Trophoblast cell (in vitro differentiated cells and primary cell): ENCODE data around the gene GNB2. TPM values are rescaled to one million over a fixed set of nuclear protein-coding genes. Genes with fewer than 3 reads are reported as not detected.

Source experiments
- DNase-seq, 2 donors: peaks; one replicate each; pipeline ENCODE4 v3.0.0-alpha.2; 2016
- H2AFZ ChIP-seq: 2 replicates; pipeline ENCODE4 v1.6.1; 2013; ENCODE audit warnings: low read length, moderate library complexity, mild to moderate bottlenecking; ENCODE audit not compliant: insufficient read depth, poor library complexity
- H2AK5ac ChIP-seq: 2 replicates; pipeline ENCODE4 v1.6.1; 2013; ENCODE audit warnings: mild to moderate bottlenecking, low read length
- H2BK120ac ChIP-seq: 2 replicates; pipeline ENCODE4 v1.6.1; 2013; ENCODE audit warnings: low read length, mild to moderate bottlenecking, moderate library complexity; ENCODE audit not compliant: insufficient read depth, poor library complexity
- H2BK12ac ChIP-seq: 2 replicates; pipeline ENCODE4 v1.6.1; 2013; ENCODE audit warnings: mild to moderate bottlenecking, low read length, moderate library complexity
- H2BK5ac ChIP-seq: 2 replicates; pipeline ENCODE4 v1.6.1; 2013; ENCODE audit warnings: low read length, low read depth, moderate library complexity, mild to moderate bottlenecking; ENCODE audit not compliant: poor library complexity
- H3K14ac ChIP-seq: 2 replicates; pipeline ENCODE4 v1.6.1; 2013; ENCODE audit warnings: mild to moderate bottlenecking, low read length
- H3K18ac ChIP-seq: 2 replicates; pipeline ENCODE4 v1.6.1; 2013; ENCODE audit warnings: mild to moderate bottlenecking, low read length
- H3K23ac ChIP-seq: 2 replicates; pipeline ENCODE4 v1.6.1; 2013; ENCODE audit warnings: low read length
- H3K27ac ChIP-seq: 2 replicates; pipeline ENCODE4 v1.5.1; 2013; ENCODE audit warnings: low read depth, mild to moderate bottlenecking, inconsistent platforms, low read length, moderate library complexity
- H3K27me3 ChIP-seq: 2 replicates; pipeline ENCODE4 v1.6.1; 2013; ENCODE audit warnings: inconsistent platforms, mild to moderate bottlenecking, low read length, moderate library complexity; ENCODE audit not compliant: insufficient read depth
- H3K36me3 ChIP-seq, 2 experiments: 1 replicate in 1 of 2; 2 replicates in 1 of 2; pipeline ENCODE4 v1.6.1; 2013; ENCODE audit warnings: low read length in 2 of 2, mild to moderate bottlenecking in 2 of 2, moderate library complexity in 1 of 2; ENCODE audit not compliant: insufficient read depth in 2 of 2, control insufficient read depth in 1 of 2
- H3K4ac ChIP-seq: 2 replicates; pipeline ENCODE4 v1.6.1; 2013; ENCODE audit warnings: low read depth, mild to moderate bottlenecking, low read length, moderate library complexity
- H3K4me1 ChIP-seq, 2 experiments: 1 replicate in 1 of 2; 2 replicates in 1 of 2; pipeline ENCODE4 v1.6.1; 2013; ENCODE audit warnings: low read length in 2 of 2, mild to moderate bottlenecking in 2 of 2, moderate library complexity in 1 of 2; ENCODE audit not compliant: insufficient read depth in 2 of 2, control insufficient read depth in 1 of 2
- H3K4me2 ChIP-seq: 2 replicates; pipeline ENCODE4 v1.6.1; 2013; ENCODE audit warnings: inconsistent platforms, mild to moderate bottlenecking, low read length, moderate library complexity
- H3K4me3 ChIP-seq: 2 replicates; pipeline ENCODE4 v1.5.1; 2013; ENCODE audit warnings: mild to moderate bottlenecking, low read depth, low read length, inconsistent platforms
- H3K79me1 ChIP-seq: one replicate; pipeline ENCODE4 v1.6.1; 2013; ENCODE audit warnings: low read length
- H3K79me2 ChIP-seq: 2 replicates; pipeline ENCODE4 v1.6.1; 2013; ENCODE audit warnings: low read length, mild to moderate bottlenecking; ENCODE audit not compliant: control insufficient read depth, insufficient read depth, poor library complexity
- H3K9ac ChIP-seq: 2 replicates; pipeline ENCODE4 v1.6.1; 2013; ENCODE audit warnings: mild to moderate bottlenecking, low read length
- H3K9me3 ChIP-seq: 2 replicates; pipeline ENCODE4 v1.6.1; 2013; ENCODE audit warnings: low read depth, mild to moderate bottlenecking, control low read depth, inconsistent platforms, low read length; ENCODE audit not compliant: insufficient read depth
- H4K12ac ChIP-seq: 2 replicates; pipeline ENCODE4 v1.6.1; 2013; ENCODE audit warnings: low read depth, mild to moderate bottlenecking, low read length, moderate library complexity
- H4K8ac ChIP-seq: 2 replicates; pipeline ENCODE4 v1.6.1; 2013; ENCODE audit warnings: low read depth, mild to moderate bottlenecking, low read length, moderate library complexity
- H4K91ac ChIP-seq: one replicate; pipeline ENCODE4 v1.6.1; 2013; ENCODE audit warnings: low read depth, mild to moderate bottlenecking, low read length, moderate library complexity
- WGBS: extraction: QIAGEN DNeasy Blood & Tissue Kit; methylation state at CpG from one replicate; pipeline ENCODE4 v1.1.7; 2013; ENCODE audit warnings: missing lambda C conversion rate; ENCODE audit not compliant: insufficient read length, insufficient coverage; ENCODE audit errors: extremely low coverage; 5-methylcytosine and 5-hydroxymethylcytosine counted together
- polyA plus RNA-seq: library from polyadenylated mRNA; stranded (reverse); fragments of 200-250 nt; gene quantifications from 2 replicates; pipeline ENCODE4 v1.2.3, GENCODE V29; 2013

GNB2 gene
- polyA plus RNA-seq, result 144 and 147 TPM in 2 replicates

GRCh38 chr7:100673302-100673941 lies at the start of gene GNB2:
TSS of gene GNB2 (plus strand) at chr7:100673740. CDS start at chr7:100676266, 2,526 bp downstream.
- peak within 1 kb of the TSS; percentile 98 for H4K12ac ChIP-seq
- peak within 1 kb of the TSS; percentile 87 for H2AFZ ChIP-seq
- DNase-seq, result peak; percentile 99
- H2AK5ac ChIP-seq, result peak within 1 kb of the TSS; percentile 96
- H2BK120ac ChIP-seq, result peak within 1 kb of the TSS; percentile 92
- H2BK5ac ChIP-seq, result peak within 1 kb of the TSS; percentile 97
- H3K14ac ChIP-seq, result peak within 1 kb of the TSS; percentile 99
- no CpG with 5 or more reads among the region's 65 CpGs for WGBS
- H3K18ac ChIP-seq, result peak within 1 kb of the TSS; percentile 99
- H2BK12ac ChIP-seq, result peak within 1 kb of the TSS; percentile 61
- peak within 1 kb of the TSS; percentile 94 for H3K4me2 ChIP-seq
- H4K91ac ChIP-seq, result peak within 1 kb of the TSS; percentile 95
- H3K79me2 ChIP-seq, result peaks cover 20% of the 10 kb centered on the region
- peaks cover 21 to 22% of the 10 kb centered on the region in 2 experiments for H3K36me3 ChIP-seq
- no peaks in the 10 kb centered on the region for H3K9me3 ChIP-seq
- peak within 1 kb of the TSS; percentile 99 for H3K4ac ChIP-seq
- H3K9ac ChIP-seq, result peak within 1 kb of the TSS; percentile 97
- H3K4me3 ChIP-seq, result peak within 1 kb of the TSS; percentile 97
- H3K4me1 ChIP-seq, result peaks cover 0 to 4% of the 10 kb centered on the region in 2 experiments
- peak within 1 kb of the TSS; percentile 99 for H4K8ac ChIP-seq
- peak within 1 kb of the TSS; percentile 87 for H3K27ac ChIP-seq
- no peaks in the 10 kb centered on the region for H3K27me3 ChIP-seq
- H3K79me1 ChIP-seq, result peaks cover 17% of the 10 kb centered on the region
- no peak within 1 kb of the TSS for H3K23ac ChIP-seq

GRCh38 chr7:100623951-100624824 lies 49.4 kb upstream of the GNB2 start:
- no peak overlapping the region for H4K12ac ChIP-seq

GRCh38 chr7:100626055-100626454 lies 47.5 kb upstream of the GNB2 start:
- H3K9me3 ChIP-seq, result peaks cover 6% of the 10 kb centered on the region
- H3K4me2 ChIP-seq, result peak overlapping the region; percentile 51
- H3K9ac ChIP-seq, result no peak overlapping the region
- DNase-seq, result no peak
- no peak overlapping the region for H2BK12ac ChIP-seq
- H4K12ac ChIP-seq, result no peak overlapping the region
- H3K36me3 ChIP-seq, result no peaks in the 10 kb centered on the region
- no peak overlapping the region for H3K4me3 ChIP-seq
- H2AFZ ChIP-seq, result no peak overlapping the region
- peaks cover 0 to 3% of the 10 kb centered on the region in 2 experiments for H3K4me1 ChIP-seq
- no peak overlapping the region for H3K14ac ChIP-seq
- peaks cover 7% of the 10 kb centered on the region for H3K27me3 ChIP-seq
- no peak overlapping the region for H3K23ac ChIP-seq
- H3K79me1 ChIP-seq, result no peaks in the 10 kb centered on the region
- H2BK5ac ChIP-seq, result no peak overlapping the region
- H2AK5ac ChIP-seq, result no peak overlapping the region
- no peak overlapping the region for H3K18ac ChIP-seq
- no peak overlapping the region for H3K4ac ChIP-seq
- no peak overlapping the region for H2BK120ac ChIP-seq
- no peak overlapping the region for H4K8ac ChIP-seq
- H3K79me2 ChIP-seq, result no peaks in the 10 kb centered on the region
- no peak overlapping the region for H3K27ac ChIP-seq
- WGBS, result no CpG with 5 or more reads among the region's 3 CpGs
- H4K91ac ChIP-seq, result no peak overlapping the region

More at GRCh38 chr7:100623951-100624824, 49.4 kb upstream of the GNB2 start:
- Histone ChIP-seq H3K9me3 (peaks cover 5% of the 10 kb centered on the region), H3K79me2 (no peaks in the 10 kb centered on the region), H2BK12ac (no peak overlapping the region), H2AFZ (no peak overlapping the region), H3K9ac (no peak overlapping the region), H3K4me2 (no peak overlapping the region), H3K23ac (no peak overlapping the region), H3K14ac (no peak overlapping the region), H3K4me3 (no peak overlapping the region), H2AK5ac (no peak overlapping the region), H3K4me1 (peaks cover 0 to 3% of the 10 kb centered on the region in 2 experiments), H3K4ac (no peak overlapping the region), H3K79me1 (no peaks in the 10 kb centered on the region), H4K8ac (no peak overlapping the region), H4K91ac (no peak overlapping the region), H3K36me3 (no peaks in the 10 kb centered on the region), H3K18ac (no peak overlapping the region), H3K27me3 (peaks cover 7% of the 10 kb centered on the region), H2BK120ac (no peak overlapping the region), H3K27ac (no peak overlapping the region), H2BK5ac (no peak overlapping the region)
- no CpG with 5 or more reads among the region's 15 CpGs for WGBS
- DNase-seq, result no peak

GRCh38 chr7:100626530-100627237 lies 46.9 kb upstream of the GNB2 start:
- Histone ChIP-seq H3K14ac (no peak overlapping the region), H3K4ac (no peak overlapping the region), H3K4me2 (peak overlapping the region; percentile 51), H3K4me3 (no peak overlapping the region), H4K12ac (no peak overlapping the region), H4K91ac (no peak overlapping the region), H3K27ac (no peak overlapping the region), H3K79me2 (no peaks in the 10 kb centered on the region), H3K36me3 (no peaks in the 10 kb centered on the region), H3K18ac (no peak overlapping the region), H2BK5ac (no peak overlapping the region), H3K4me1 (peaks cover 0 to 3% of the 10 kb centered on the region in 2 experiments), H3K27me3 (peaks cover 7% of the 10 kb centered on the region), H2BK120ac (no peak overlapping the region), H4K8ac (no peak overlapping the region), H3K79me1 (no peaks in the 10 kb centered on the region), H3K23ac (no peak overlapping the region), H3K9ac (no peak overlapping the region), H2BK12ac (no peak overlapping the region), H2AK5ac (no peak overlapping the region), H2AFZ (no peak overlapping the region), H3K9me3 (peaks cover 6% of the 10 kb centered on the region)
- DNase-seq, result peak; percentile 78 to 82
- WGBS, result no CpG with 5 or more reads among the region's 37 CpGs
